Measurements from ENCODE around the gene WRAP53. TPM values are rescaled to one million over a fixed set of nuclear protein-coding genes. Genes with fewer than 3 reads are reported as not detected.
A peak's percentile ranks its signal among the peaks of the same experiment; 100 is the strongest.

The WRAP53 gene
- total and polyA plus RNA-seq, 4 donors = 4.9 to 17.9 (median 15.5) TPM

DNA sequence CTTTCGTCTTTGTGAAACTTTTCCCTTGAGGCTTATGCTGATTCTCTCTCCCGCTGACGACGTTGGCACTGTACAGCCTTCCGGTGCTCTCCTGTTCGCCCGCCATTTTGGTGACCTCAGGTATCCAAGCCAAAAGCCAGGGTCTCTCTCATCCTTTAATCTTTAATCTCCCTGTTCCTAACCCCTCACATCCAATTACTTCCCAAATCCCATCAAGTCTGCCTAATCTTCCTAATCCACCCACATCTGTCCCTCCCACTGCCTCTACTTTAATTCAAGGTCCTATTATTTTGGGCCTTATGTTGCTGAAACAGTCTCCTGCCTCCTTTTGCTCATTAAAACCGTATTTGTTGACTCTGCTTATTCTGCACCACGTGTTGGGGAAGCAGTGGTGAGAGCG, 7.3 kb downstream of the WRAP53 start:
- Histone ChIP-seq H3K27ac (ENCODE audit: low read depth, low read length) (no peak overlapping the region), H3K4me3 (ENCODE audit: low read depth, low read length) (no peak overlapping the region), H3K9me3 (ENCODE audit: control insufficient read depth, insufficient read depth, low read length) (no peaks in the 10 kb centered on the region), H3K4me1 (ENCODE audit: control insufficient read depth, insufficient read depth, low read length) (no peaks in the 10 kb centered on the region), H3K27me3 (ENCODE audit: control insufficient read depth, insufficient read depth, low read length) (no peaks in the 10 kb centered on the region), H3K36me3 (ENCODE audit: control insufficient read depth, insufficient read depth, low read length) (peaks cover 42% of the 10 kb centered on the region)
- DNase-seq (ENCODE audit: low read depth in 4 of 6, low spot score in 6 of 6) = no peak
- 90% methylated on average over 10 of the region's 10 CpGs for WGBS (ENCODE audit: insufficient coverage)

DNA sequence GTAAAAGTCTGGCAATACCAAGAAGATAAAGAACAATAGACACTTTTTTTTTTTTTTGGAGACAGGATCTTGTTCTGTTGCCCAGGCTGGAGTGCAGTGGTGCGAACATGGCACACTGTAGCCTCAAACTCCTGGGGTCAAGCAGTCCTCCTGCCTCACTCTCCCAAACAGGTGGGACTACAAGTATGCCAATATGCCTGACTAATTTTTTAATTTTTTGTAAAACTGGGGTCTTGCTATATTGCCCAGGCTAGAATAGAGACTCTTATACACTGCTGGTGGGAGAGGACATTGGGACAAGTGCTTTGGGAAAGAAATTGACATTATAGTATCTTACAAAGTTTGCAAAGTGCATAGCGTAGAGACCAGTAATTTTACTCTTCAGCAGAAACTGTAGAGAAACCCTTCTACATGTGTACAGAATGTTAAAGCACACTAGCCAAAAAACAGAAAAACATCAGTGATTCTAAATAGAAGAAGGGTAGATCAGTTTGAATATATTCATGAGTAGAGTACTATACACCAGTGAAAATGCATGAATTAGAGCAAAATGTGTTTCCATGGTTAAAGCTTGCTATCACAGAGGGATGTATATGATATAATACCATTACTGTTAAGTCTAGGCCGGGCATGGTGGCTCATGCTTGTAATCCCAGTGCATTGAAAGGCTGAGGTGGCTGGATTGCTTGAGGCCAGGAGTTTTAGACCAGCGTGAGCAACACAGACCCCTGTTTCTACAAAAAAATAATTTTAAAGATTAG, 9.7 kb downstream of the WRAP53 start:
- 93% methylated on average over 2 of the region's 4 CpGs for WGBS (ENCODE audit: insufficient coverage)
- Histone ChIP-seq H3K36me3 (ENCODE audit: control insufficient read depth, insufficient read depth, low read length) (peaks cover 49% of the 10 kb centered on the region), H3K27me3 (ENCODE audit: control insufficient read depth, insufficient read depth, low read length) (no peaks in the 10 kb centered on the region)

DNA sequence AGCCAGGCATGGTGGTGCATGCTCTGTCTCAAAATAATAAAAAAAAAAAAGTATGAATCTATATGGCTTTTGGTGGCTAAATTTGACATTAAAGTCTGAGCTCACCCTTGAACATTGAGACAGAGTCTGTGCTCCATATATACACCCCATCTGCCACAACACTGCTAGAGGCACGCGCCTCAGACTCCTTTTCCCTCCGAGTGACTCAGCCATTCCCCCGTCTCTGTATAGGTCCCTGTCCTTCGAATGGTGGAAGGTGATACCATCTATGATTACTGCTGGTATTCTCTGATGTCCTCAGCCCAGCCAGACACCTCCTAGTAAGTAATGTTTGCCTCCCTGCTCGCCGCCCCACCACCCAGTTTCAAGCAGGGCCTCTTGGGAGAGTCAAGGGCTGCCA, 12.2 kb downstream of the WRAP53 start:
- DNase-seq (ENCODE audit: low read depth in 4 of 6, low spot score in 6 of 6) = no peak
- H3K9me3 ChIP-seq (ENCODE audit: control insufficient read depth, insufficient read depth, low read length) = no peaks in the 10 kb centered on the region
- no peak overlapping the region for H3K27ac ChIP-seq (ENCODE audit: low read depth, low read length)
- peaks cover 3% of the 10 kb centered on the region for H3K27me3 ChIP-seq (ENCODE audit: control insufficient read depth, insufficient read depth, low read length)
- peaks cover 31% of the 10 kb centered on the region for H3K4me1 ChIP-seq (ENCODE audit: control insufficient read depth, insufficient read depth, low read length)
- WGBS (ENCODE audit: insufficient coverage) = no CpG with 5 or more reads among the region's 7 CpGs
- H3K4me3 ChIP-seq (ENCODE audit: low read depth, low read length) = no peak overlapping the region
- peaks cover 35% of the 10 kb centered on the region for H3K36me3 ChIP-seq (ENCODE audit: control insufficient read depth, insufficient read depth, low read length)

More for the DNA sequence above, 9.7 kb downstream of the WRAP53 start:
- Histone ChIP-seq H3K4me1 (ENCODE audit: control insufficient read depth, insufficient read depth, low read length) (peaks cover 8% of the 10 kb centered on the region), H3K27ac (ENCODE audit: low read depth, low read length) (no peak overlapping the region), H3K4me3 (ENCODE audit: low read depth, low read length) (no peak overlapping the region), H3K9me3 (ENCODE audit: control insufficient read depth, insufficient read depth, low read length) (no peaks in the 10 kb centered on the region)
- DNase-seq (ENCODE audit: low read depth in 4 of 6, low spot score in 6 of 6) = no peak

DNA sequence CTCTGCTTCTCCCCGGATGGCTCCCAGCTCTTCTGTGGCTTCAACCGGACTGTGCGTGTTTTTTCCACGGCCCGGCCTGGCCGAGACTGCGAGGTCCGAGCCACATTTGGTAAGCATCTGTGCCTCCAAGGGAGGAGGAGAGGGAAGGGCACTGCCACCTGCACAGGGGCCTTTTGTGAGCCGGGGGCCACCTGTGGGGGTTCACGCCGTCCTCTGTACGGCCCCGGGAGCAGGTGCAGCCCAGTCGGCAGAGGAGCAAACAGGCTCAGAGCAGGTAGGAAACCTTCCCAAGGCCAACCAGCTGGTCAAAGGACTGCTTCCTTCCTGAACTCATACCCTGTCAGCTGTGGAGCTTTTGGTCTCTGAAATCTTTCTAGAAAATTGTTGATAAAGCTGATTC, 13.4 kb downstream of the WRAP53 start:
- no peak for DNase-seq (ENCODE audit: low read depth in 4 of 6, low spot score in 6 of 6)
- peaks cover 41% of the 10 kb centered on the region for H3K4me1 ChIP-seq (ENCODE audit: control insufficient read depth, insufficient read depth, low read length)
- peaks cover 3% of the 10 kb centered on the region for H3K27me3 ChIP-seq (ENCODE audit: control insufficient read depth, insufficient read depth, low read length)
- H3K4me3 ChIP-seq (ENCODE audit: low read depth, low read length) = no peak overlapping the region
- H3K9me3 ChIP-seq (ENCODE audit: control insufficient read depth, insufficient read depth, low read length) = no peaks in the 10 kb centered on the region
- no peak overlapping the region for H3K27ac ChIP-seq (ENCODE audit: low read depth, low read length)
- 92% methylated on average over 13 of the region's 14 CpGs for WGBS (ENCODE audit: insufficient coverage)
- H3K36me3 ChIP-seq (ENCODE audit: control insufficient read depth, insufficient read depth, low read length) = peaks cover 26% of the 10 kb centered on the region

DNA sequence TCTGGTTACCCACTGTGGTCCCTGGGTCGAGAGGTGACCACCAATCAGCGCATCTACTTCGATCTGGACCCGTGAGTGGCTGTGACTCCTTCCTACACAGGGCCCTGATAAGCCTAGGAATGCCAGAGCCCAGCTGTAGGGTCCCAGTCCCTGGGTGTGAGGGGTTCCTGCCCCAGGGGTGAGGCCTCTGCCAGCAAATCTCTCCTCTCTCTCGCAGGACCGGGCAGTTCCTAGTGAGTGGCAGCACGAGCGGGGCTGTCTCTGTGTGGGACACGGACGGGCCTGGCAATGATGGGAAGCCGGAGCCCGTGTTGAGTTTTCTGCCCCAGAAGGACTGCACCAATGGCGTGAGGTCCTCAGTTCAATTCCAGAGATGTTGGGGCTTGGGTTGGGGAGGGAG, 14.5 kb downstream of the WRAP53 start:
- peaks cover 3% of the 10 kb centered on the region for H3K27me3 ChIP-seq (ENCODE audit: control insufficient read depth, insufficient read depth, low read length)
- H3K36me3 ChIP-seq (ENCODE audit: control insufficient read depth, insufficient read depth, low read length) = peaks cover 27% of the 10 kb centered on the region
- no peaks in the 10 kb centered on the region for H3K9me3 ChIP-seq (ENCODE audit: control insufficient read depth, insufficient read depth, low read length)
- no peak overlapping the region for H3K27ac ChIP-seq (ENCODE audit: low read depth, low read length)
- H3K4me3 ChIP-seq (ENCODE audit: low read depth, low read length) = no peak overlapping the region
- DNase-seq (ENCODE audit: low read depth in 4 of 6, low spot score in 6 of 6) = no peak
- 86% methylated on average over 10 of the region's 13 CpGs for WGBS (ENCODE audit: insufficient coverage)
- peaks cover 51% of the 10 kb centered on the region for H3K4me1 ChIP-seq (ENCODE audit: control insufficient read depth, insufficient read depth, low read length)

DNA sequence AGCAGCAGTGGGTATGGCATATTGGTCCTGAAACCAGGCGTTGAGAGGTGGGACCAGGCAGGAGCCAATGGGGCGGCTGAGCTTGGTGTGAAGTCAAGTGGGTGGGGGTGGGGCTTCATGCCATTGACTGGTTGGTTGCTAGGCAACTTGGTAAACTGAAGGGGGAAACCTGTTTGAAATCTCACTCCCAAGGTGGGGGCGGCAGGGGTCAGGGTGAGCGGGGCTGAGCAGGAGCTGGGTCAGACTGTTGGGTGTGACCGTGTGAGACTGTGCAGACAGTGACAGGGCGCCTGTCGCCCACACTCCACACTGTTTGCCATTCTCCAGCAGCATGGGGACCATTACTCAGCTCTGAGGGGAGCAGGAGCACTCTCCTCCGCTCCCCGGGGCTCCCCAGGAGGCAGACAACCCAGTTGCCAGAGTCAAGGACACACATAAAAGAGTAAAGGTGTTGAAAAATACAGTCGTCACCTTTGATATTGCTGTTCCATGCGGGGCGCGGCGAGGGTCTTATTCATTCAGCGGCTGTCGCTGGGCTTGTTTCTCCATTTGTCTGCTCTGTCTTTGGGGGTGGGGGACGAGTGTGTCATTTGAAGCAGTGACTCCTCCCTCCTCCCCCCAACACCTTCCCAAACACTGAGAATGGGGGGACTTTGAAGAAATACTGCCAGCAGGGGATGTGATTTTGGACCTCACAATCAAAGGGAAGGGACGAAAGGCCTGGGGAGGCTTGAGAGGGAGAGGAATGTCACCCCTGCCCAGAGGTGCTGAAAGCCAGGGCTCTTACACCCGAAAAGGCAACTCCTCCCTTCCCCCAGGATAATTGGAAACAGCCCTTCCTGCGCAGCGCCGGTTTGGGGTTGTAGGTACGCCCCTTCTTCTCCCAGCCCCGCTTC, 15.6 kb downstream of the WRAP53 start:
- no peaks in the 10 kb centered on the region for H3K9me3 ChIP-seq (ENCODE audit: control insufficient read depth, insufficient read depth, low read length)
- WGBS (ENCODE audit: insufficient coverage) = 9% methylated on average over 8 of the region's 24 CpGs
- H3K27me3 ChIP-seq (ENCODE audit: control insufficient read depth, insufficient read depth, low read length) = peaks cover 3% of the 10 kb centered on the region
- H3K36me3 ChIP-seq (ENCODE audit: control insufficient read depth, insufficient read depth, low read length) = peaks cover 37% of the 10 kb centered on the region
- peak in 4 of 6 donors; percentile 79 to 98 (median 90) for DNase-seq (ENCODE audit: low read depth in 4 of 6, low spot score in 6 of 6)
- H3K4me3 ChIP-seq (ENCODE audit: low read depth, low read length) = peak overlapping the region; percentile 60
- H3K4me1 ChIP-seq (ENCODE audit: control insufficient read depth, insufficient read depth, low read length) = peaks cover 58% of the 10 kb centered on the region
- peak overlapping the region; percentile 67 for H3K27ac ChIP-seq (ENCODE audit: low read depth, low read length)

DNA sequence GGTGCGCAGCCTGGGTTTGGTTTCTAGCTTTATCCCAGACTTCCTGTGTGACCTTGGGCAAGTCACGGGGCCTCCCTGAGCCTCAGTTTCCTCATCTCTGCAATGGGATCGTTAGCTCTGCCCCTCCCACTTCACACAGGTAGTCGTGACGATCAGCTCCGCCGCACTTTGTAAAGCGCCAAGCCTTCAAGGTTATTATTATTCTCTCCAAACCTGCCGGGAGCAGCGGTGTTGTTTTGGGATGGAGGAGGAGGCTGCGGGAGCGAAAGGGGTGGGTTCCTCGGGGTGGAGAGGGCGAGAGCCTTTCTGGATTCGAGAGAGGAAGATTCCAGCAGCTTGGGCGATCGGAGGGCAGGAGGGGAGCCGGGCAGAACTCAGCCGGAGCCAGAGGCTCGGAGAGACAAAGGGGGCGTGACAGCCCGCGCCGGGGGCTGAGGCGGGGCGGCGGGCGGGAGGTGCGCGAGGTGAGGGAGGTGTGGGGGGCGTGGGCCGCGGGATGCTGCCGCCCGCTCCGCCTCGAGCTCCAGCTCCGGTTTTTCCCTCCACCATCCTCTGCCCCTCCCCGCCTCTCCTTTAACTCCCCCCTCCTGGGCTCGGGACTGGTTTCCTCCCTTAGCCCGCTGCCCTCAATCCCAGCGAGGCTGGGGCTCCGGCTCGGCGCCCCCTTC, 16.5 kb downstream of the WRAP53 start, which contains the start of gene EFNB3:
TSS of gene EFNB3 (plus strand) at position 602 of the 668 bp plus-strand sequence. CDS start 397 bp downstream, outside the sequence.
- Histone ChIP-seq H3K27me3 (ENCODE audit: control insufficient read depth, insufficient read depth, low read length) (peaks cover 3% of the 10 kb centered on the region), H3K4me1 (ENCODE audit: control insufficient read depth, insufficient read depth, low read length) (peaks cover 61% of the 10 kb centered on the region), H3K9me3 (ENCODE audit: control insufficient read depth, insufficient read depth, low read length) (no peaks in the 10 kb centered on the region), H3K4me3 (ENCODE audit: low read depth, low read length) (peak within 1 kb of the TSS; percentile 60), H3K27ac (ENCODE audit: low read depth, low read length) (peak within 1 kb of the TSS; percentile 67), H3K36me3 (ENCODE audit: control insufficient read depth, insufficient read depth, low read length) (peaks cover 46% of the 10 kb centered on the region)
- peak in 2 of 6 donors; percentile 93 to 96 for DNase-seq (ENCODE audit: low read depth in 4 of 6, low spot score in 6 of 6)
- under 1% methylated on average over 27 of the region's 45 CpGs for WGBS (ENCODE audit: insufficient coverage)

DNA sequence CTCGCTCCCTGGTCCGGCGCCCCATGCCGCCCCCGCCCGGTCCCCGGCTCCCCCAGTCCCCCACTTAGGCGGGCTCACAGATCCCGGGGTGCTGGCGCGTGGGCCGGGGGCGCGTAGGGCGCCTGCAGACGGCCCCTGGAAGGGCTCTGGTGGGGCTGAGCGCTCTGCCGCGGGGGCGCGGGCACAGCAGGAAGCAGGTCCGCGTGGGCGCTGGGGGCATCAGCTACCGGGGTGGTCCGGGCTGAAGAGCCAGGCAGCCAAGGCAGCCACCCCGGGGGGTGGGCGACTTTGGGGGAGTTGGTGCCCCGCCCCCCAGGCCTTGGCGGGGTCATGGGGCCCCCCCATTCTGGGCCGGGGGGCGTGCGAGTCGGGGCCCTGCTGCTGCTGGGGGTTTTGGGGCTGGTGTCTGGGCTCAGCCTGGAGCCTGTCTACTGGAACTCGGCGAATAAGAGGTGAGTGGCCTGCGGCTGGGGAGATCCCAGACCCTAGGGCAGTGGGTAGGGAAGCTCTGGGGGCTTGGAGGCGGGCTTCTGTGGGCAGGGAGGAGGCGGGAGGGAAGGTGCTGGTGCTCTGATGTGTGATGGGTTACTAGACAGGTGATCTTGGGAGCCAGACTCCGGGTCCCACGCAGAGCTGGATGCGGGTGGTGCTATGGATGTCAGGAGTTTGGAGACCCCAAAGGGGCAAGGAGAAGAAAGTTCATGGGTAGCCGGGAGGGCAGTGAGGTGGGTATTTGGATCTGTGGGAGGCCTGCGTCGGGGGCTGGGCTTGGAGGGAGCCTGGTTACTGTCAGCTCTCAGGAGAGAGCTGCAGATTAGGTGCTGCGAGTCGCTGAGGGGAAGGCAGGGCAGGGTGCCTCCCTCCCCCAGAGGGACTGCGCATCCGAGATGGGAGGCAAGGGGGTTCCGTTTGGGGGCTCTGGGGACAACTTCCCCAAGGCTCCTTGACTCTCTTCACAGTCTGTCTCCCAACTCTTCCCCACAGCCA, 17.3 kb downstream of the WRAP53 start:
- Histone ChIP-seq H3K36me3 (ENCODE audit: control insufficient read depth, insufficient read depth, low read length) (peaks cover 51% of the 10 kb centered on the region), H3K4me1 (ENCODE audit: control insufficient read depth, insufficient read depth, low read length) (peaks cover 61% of the 10 kb centered on the region), H3K9me3 (ENCODE audit: control insufficient read depth, insufficient read depth, low read length) (no peaks in the 10 kb centered on the region), H3K4me3 (ENCODE audit: low read depth, low read length) (peak overlapping the region; percentile 60), H3K27ac (ENCODE audit: low read depth, low read length) (no peak overlapping the region), H3K27me3 (ENCODE audit: control insufficient read depth, insufficient read depth, low read length) (peaks cover 3% of the 10 kb centered on the region)
- DNase-seq (ENCODE audit: low read depth in 4 of 6, low spot score in 6 of 6) = peak in 1 of 6 donors; percentile 35
- under 1% methylated on average over 49 of the region's 50 CpGs for WGBS (ENCODE audit: insufficient coverage)

Measured in spinal cord (tissue), 10 donors.